NCI-H345 treated with DMSO at 0.1 percent for 48 hours (cell line): ENCODE results near the gene SS18L1.
A peak's percentile ranks its signal among the peaks of the same experiment; 100 is the strongest.

ENCODE experiments used
- DNase-seq: peaks from one replicate; lab custom pipeline; 2025; ENCODE audit not compliant: unreplicated experiment; lab: John Stamatoyannopoulos, UW

Gene SS18L1

GRCh38 chr20:62151835-62152364, 8.3 kb downstream of the SS18L1 start:
- DNase-seq, result no peak

DNA sequence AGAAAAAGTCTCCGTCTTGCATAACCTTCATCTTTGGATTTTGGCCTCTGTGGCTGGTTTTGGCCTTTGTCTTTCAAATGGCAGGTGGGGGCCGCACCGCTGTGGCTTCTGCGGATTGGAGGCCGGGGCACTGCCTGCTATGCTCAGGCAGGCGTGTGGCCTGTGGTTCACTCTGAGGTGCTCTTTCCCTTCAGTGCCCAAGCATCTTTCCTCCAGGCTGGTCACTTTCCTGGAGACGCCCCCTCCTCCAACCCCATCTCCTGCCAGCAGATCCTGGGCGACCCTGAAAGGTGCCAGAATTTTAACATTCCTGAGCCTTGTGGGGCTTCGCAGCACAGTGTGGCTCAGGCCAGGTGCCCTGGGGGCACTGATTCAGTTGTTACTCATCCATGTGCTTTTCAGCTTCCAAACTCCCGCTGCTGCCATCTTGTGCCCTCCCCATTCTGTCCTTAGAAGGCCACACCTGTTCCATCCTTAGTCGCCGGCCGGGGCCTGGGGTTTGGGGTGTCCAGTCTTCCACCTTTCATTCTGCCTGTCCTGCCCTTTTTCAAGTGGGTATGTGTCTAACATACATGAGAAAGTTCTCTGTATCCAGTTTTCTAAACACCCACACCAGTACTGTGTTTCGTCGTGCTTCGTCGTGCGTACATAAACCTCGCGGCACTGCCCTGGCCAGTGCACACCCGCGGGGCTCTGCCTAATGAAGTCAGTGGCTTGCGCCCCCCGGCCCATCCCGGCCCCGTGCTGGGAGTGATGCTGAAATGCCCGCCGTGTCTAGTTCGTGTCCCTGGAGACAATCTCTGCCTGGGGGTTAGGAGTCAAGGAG, 12.1 kb downstream of the SS18L1 start:
- no peak for DNase-seq

DNA sequence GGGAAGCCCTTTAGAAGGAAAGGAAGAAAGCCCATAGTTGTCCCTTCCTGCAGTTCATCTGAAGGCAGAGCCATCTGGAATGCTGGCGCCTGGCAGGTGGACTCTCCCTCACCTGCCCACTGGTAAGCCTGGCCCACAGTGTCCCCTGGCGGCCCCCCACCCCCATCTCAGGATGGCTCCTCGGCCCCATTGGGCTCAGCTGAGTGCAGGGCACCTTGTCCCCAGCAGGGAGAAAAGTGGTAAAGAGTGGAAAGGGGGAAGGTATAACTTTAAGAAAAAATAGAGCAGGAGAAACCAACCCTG, 12.6 kb downstream of the SS18L1 start:
- no peak for DNase-seq

DNA sequence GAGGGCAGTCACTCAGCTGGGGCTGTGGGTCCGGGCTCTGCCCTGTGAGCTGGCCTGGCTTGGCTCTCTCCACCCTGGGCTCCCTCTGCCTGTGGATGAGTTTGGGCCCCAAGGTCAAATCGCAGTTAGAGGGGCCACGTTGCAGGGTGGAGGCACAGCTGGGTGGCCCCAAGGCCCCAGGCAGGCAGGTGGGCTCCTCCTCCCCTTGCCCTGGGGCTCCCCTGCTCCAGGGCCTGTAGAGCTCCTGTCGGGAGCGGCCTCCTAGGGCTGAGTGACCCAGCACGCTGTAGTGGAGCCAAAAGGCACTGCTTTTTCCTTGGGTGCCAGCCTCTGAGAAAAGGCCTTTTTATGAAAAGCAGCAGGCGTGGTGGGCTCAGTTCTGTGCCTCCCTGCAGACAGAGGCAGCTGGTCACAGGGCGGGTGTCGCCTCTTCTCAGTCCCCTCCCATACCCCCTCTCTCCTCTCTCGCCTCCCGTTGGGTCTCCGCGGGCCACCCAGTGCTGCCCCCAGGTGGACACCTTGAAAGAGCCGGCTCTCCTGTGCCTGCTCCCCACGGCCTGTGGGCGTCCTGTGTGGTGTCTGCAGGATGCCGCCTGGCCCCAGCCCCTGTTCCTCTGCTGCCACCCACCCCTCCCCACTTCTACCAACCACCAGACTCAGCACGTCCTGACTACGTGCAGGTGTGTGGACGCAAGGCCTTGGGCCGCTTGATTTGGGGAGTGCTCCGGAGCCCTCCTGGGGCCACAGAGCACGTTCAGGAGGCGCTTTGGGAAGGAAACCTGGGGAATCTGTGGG, 13.2 kb downstream of the SS18L1 start:
- peak; percentile 43 for DNase-seq

DNA sequence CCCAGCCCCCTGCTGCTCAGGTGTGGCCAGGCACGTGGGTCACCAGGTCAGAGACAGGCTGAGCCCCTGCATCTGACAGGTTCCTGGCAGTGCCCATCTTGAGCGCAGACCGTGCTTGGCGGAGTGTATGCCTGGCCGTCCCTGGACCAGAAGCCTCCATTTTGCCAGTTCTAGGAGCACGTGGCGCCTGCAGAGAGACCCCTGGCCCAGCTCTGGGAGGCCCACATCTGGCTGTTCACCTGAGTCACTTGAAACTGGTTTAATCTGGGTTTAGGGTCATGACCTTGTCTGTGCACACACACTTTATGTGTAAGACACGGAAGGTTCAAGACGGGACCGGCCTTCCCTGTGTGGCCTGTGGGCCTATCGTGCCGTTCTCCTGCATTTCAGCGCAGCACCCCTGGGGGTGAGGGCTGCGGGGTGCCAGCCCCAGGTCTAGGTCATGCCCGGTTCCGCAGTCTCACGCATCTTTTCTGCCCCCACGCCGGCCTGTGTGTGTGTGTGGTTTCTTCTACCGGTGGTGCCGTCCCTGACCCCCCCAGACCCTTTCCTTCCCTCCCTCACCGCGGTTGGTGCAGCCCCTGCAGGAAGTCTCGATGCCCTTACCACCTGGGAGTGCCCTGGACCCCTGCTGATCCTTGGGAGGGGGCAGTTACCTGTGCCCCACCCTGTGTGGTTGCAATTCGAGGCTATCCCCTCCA, 14.0 kb downstream of the SS18L1 start:
- DNase-seq, result no peak

- DNase-seq, result no peak
Observed at GRCh38 chr20:62158088-62158400, 14.5 kb downstream of the SS18L1 start.

- DNase-seq, result no peak
Observed at GRCh38 chr20:62158541-62158940, 15.0 kb downstream of the SS18L1 start.

DNA sequence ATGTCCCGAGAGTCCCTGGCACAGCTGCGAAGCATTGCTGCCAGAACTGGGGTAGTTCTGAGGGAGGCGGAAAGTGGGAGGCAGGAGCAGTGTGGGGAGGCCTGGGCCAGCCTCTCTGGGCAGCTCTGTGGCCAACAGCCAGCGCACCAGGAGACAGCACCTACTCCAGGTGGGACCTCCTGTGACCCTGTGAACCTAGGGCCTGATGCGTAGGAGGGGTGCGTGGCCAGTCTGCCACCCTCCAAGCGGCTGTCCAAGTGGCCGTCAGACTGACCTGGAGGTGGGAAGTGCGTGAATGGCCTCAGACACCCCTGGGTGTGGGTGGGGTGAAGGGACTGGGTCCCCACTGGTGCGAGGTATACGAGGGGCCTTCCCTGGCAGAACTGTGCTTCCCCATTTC, 15.5 kb downstream of the SS18L1 start:
- no peak for DNase-seq

DNA sequence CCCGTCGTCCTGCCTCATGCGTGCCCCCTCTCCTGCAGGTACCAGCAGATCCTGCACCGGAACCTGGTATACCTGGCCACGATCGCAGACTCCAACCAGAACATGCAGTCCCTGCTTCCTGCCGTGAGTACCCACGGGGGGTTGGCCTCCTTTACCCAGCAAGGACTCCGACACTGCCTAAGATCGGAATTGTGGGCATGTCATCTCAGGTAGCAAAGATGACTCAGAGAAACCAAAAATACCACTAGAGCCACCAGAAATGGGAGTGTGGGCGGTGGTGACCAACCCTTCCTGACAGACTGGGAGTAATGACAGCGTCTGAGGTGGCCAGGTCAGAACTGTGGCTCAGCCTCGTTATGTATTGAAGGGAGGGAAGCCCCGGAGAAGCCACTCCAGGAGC, 16.3 kb downstream of the SS18L1 start:
- no peak for DNase-seq

GRCh38 chr20:62160253-62160652, 16.7 kb downstream of the SS18L1 start:
- DNase-seq, result no peak

GRCh38 chr20:62160876-62161275, 17.3 kb downstream of the SS18L1 start:
- DNase-seq, result no peak

DNA sequence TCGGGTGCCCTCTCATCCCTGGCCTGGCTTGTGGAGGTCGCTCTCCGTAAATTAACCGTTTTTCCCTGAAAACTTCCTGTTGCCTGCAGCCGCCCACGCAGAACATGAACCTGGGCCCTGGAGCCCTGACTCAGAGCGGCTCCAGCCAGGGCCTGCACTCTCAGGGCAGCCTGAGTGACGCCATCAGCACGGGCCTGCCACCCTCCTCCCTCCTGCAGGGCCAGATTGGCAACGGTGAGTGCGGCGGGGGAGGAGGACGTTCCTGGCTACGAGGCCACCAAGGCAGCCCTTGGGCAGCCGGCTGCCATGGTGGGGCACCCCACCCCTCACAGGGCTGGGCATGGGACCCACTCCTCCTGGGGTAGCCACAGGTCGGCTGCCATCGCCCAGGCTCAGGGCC, 17.8 kb downstream of the SS18L1 start:
- no peak for DNase-seq

- DNase-seq, result no peak
Observed at GRCh38 chr20:62162765-62163484, 19.4 kb downstream of the SS18L1 start.

- no peak for DNase-seq
Observed at GRCh38 chr20:62163485-62163865, 19.9 kb downstream of the SS18L1 start.

- no peak for DNase-seq
Observed at GRCh38 chr20:62163986-62164762, 20.6 kb downstream of the SS18L1 start.

DNA sequence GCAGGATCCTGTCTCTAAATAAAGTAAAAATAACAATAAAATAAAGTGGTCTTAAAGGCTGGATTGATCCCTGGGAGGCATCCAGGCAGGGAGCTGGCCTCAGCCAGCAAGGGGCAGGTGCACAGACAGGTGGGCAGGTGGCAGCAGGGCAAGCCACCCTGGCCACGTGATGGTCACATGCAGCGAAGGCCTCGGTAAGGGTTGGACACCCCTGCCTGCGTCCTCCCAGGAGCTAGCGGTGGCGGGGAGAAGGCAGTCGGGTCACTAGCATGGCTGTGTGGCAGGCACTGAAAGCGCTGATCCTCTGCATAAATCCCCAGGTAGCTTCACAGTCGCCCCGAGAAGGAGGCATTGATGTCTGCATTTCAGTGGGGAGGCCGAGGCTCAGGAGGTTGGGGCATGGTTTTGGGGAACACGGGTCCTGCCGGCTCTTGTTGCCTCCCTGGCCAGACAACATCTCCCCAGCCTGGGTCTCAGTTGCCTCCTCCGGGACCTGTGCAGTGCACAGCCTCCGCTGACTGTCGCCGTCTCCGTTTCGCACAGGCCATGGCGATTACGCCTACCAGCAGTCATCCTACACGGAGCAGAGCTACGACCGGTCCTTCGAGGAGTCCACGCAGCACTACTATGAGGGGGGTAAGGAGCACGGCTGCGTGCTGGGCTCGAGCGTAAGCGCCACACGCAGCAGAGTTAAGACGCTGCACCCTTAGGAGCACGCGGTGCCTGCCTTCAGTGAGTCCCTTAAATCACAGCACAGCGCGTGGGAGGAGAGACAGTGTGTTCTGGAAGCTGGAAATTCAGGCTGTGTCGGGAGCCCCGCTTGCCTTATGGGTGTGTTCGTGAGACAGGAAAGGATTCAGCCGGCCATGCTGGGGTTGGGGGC, 21.6 kb downstream of the SS18L1 start:
- no peak for DNase-seq

DNA sequence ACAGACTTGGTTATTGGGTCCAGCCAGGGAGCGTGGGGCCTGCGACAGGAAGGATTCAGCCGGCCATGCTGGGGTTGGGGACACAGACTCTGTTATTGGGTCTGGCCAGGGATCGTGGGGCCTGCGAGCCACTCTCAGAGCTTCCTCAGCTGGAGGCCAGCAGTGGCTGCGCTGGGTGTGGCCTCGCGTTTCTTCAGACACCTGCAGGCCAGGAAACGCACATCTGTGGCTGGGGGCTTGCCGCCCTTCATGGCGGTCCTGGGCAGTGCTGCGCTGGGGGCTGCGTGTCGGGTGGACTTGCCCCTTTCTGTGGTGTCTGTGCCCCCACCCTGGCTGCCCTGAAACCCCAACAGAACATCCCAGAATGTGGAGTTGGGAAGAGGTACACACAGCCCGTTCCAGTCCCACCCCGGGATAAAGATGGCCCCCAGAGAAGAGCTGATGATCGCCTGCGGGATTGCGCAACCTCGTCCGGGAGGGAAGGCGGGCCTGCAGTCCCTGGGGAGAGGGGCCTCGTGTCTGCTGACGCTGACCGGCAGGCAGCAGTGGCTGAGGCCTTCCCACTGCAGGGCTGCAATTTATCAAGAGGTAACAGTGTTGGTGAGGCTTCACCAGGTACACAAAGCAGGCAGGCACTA, 22.3 kb downstream of the SS18L1 start:
- no peak for DNase-seq

- no peak for DNase-seq
Observed at GRCh38 chr20:62167474-62167873, 23.9 kb downstream of the SS18L1 start.

DNA sequence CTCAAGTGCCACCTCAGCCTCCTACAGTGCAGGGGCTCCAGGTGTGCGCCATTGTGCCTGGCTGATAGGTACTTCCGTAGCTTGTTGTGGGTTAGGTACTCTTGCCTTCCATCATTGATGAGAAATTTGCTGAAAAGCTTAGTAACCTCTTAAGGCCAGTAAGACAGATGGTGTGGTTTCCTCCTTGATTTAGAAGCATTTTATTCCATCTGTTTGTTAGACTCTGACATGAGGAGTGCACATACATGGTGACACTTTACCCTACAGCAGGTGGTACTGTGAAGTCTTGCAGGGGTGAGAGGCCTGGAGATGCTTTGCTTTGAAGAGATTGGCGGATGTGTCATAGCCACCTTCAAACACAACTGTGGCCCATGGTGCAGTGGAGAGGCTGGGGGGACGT, 24.5 kb downstream of the SS18L1 start:
- DNase-seq, result no peak
